Right kidney (tissue), 1 donor: ENCODE measurements around the gene BBS5.
"Not testable (repeated sequence)": the region's sequence is repeated elsewhere in the genome, so short reads cannot be mapped to it uniquely, and the experiment has no call there.

ENCODE experiments used
- DNase-seq: peaks from one replicate; pipeline ENCODE4 v3.0.0-alpha.2; 2016

BBS5 gene

DNA sequence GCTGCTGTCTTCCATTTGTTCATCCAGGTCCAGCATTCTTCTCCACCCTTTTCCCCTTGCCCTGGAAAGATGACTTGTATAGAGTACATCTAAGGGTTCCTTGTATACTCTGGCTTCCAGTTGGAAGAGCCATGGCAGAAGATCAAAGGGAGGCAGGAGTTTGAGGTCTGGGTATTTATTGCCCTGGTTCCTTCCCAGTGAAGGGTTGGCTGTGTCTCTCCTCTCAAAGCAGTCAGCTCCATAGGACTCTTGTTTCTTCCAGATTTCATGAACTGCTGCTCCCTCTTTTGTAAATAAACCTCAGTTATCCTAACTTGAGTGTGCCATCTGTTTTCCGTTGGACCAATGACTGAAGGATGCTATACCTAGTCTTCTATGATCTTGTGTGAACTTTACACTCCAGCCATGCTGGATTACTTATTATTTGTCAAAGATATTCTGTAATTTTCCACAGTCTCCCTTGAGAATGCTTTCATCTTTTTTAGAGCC is 6.4 kb downstream of the BBS5 start:
- DNase-seq, result no peak

DNA sequence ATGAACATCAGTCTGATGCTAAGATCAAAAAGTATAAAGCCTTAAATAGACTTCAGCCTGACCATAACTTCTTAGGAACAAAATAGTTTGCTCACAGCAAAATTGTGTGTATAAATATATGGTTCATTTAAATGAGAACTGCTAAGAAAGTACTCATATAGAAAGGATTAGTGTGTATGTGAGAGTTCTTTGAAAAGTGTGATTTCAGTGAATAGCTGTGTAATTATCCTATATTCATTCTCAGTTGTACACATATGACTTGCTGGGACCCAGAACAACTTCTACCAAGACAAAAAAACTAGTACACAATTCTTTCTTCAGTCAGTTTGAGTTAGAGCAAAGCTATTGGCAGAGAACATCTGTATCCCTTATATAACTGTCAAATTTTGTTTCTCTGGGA is 7.2 kb downstream of the BBS5 start:
- DNase-seq, result no peak

DNA sequence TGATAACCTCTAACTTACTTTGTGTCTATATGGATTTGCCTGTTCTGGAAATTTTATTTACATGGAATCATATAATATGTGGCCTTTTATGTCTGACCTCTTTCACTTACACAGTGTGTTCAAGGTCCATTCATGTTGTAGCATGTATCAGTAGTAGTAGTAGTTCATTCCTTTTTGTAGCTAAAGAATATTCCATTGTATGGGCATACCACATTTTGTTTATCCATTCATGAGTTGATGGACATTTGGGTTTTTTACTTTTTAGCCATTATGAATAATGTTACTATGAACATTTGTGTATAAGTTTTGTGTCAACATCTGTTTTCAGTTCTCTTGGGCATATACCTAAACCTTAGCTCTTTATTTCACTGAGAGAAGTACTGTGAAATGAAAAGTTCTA is 11.5 kb downstream of the BBS5 start:
- DNase-seq, result no peak

GRCh38 chr2:169491378-169491777 is 12.1 kb downstream of the BBS5 start:
- DNase-seq, result no peak

DNA sequence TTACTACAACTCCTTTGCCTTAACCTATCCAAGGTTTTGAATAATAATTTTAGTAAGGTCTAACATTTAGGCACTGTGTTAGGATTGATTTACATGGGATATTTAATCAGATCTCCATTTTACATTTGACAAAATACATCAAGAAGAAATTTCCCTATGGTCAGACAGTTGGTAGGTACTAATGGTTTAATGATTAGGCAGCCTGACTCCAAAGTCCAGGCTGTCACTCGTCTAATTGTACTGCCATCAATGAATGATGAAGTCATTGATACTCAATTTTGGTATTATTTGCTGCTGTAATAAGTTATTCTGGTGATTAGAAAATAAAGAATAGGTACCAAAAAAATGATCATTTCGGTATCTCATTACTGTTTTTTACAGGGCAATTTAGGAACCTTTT is 14.1 kb downstream of the BBS5 start:
- DNase-seq, result no peak

DNA sequence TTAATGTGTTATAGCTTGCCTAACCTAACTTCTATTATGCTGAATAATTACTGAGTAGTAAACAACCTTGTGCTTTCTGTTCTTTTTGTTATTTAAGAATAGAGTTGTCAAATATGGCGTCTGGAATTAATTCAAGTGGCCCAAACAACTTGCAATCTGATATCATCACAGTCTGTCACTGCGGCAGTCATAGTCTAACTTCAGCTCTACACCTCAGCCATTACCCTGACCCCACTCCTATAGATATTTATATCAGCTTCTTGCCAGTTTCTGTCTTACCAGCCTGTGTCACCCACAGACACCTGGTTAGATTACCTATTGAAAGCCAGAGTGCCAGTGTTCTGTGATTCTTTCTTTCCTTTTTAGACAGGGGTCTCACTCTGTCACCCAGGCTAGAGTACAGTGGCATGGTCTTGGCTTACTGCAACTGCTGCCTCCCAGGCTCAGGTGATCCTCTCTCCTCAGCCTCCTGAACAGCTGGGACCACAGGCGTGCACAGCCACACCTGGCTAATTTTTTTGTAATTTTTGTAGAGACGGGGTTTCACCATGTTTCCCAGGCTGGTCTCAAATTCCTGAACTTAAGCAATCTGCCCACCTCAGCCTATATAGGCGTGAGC is 16.1 kb downstream of the BBS5 start:
- DNase-seq, result no peak

DNA sequence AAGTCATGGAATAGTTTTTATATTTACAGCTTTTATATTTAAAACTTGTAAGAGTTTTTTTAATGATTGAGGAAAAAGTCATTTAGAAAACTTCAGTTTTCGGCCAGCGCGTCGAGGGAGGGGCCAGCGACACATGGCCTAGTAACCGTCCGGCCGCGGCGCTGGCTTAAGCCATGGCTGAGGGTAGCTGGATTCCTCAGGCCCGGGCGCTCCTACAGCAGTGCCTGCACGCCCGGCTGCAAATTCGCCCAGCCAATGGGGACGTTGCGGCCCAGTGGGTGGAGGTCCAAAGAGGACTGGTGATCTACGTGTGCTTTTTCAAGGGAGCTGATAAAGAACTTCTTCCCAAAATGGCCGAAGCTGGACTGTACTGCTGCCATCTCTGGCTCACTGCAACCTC is 25.4 kb downstream of the BBS5 start:
- DNase-seq, result no peak

- DNase-seq, result no peak
These were observed 28.4 kb downstream of the BBS5 start for GRCh38 chr2:169507698-169508097.

DNA sequence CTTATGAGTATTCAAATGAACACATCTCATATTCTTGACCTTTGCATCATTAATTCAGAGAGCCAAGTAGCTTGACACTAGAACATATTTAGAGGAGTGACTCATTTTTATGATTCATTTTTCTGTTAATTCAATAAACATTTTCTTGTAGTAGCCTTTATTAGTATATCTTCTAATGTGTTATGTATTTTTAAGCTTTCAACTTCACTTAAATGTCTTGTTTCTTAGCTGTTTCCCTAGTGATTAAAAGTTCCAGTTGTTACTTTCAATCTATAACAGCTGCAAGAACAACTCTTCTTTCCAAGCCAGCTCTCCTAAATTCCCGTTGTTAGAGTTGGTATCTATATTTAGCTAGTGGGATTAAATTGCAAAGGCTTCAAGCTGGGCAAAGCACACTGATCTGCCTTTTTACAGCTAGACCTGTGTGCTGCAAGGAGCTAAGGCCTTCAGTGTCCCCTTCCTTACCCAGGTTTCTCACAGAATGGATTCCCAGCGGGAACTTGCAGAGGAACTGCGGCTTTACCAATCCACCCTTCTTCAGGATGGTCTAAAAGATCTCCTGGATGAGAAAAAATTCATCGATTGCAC is 30.1 kb downstream of the BBS5 start, which contains the start of gene KLHL41:
Gene KLHL41, plus strand, starts transcription at position 405 of the 588 bp plus-strand sequence. Its CDS starts 77 bp downstream, at position 482.
- DNase-seq, result no peak

DNA sequence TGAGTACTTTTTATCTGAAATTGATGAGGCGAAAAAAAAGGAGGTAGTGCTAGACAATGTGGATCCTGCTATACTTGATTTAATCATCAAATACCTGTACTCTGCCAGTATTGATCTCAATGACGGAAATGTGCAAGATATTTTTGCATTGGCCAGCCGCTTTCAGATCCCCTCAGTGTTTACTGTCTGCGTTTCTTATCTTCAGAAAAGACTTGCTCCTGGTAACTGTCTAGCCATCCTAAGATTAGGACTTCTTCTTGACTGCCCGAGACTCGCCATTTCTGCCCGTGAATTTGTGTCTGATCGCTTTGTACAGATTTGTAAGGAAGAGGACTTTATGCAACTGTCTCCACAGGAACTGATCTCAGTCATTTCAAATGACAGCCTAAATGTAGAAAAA is 30.7 kb downstream of the BBS5 start:
- DNase-seq, result no peak

DNA sequence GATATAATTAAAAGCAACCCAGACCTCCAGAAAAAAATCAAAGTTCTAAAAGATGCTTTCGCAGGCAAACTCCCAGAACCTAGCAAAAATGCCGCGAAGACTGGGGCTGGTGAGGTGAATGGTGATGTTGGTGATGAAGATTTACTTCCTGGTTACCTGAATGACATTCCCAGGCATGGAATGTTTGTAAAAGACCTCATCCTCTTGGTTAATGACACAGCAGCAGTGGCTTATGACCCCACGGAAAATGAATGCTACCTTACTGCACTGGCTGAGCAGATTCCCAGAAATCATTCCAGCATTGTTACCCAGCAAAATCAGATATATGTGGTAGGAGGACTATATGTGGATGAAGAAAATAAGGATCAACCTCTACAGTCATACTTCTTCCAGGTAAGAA is 31.2 kb downstream of the BBS5 start:
- DNase-seq, result no peak

DNA sequence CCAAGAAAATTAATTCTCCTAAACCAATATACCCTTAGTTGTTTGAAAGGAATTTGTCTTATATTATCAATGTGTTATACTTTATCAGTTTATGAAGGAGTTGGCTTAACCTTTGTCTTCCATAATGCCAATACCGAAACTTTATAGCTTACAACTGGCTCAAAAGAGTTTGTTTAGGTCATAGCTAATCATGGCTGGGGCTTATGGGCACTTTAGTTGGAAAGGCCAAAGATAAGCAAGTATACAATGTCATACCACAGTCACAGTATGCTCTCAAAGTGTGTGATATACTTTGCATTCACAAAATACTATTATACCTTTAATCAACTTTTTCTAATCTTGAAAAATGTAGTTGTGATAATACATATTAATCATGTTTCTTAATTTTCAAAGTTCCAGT is 32.5 kb downstream of the BBS5 start:
- DNase-seq, result no peak

- DNase-seq, result no peak
These were observed 33.2 kb downstream of the BBS5 start for GRCh38 chr2:169512525-169512924.

DNA sequence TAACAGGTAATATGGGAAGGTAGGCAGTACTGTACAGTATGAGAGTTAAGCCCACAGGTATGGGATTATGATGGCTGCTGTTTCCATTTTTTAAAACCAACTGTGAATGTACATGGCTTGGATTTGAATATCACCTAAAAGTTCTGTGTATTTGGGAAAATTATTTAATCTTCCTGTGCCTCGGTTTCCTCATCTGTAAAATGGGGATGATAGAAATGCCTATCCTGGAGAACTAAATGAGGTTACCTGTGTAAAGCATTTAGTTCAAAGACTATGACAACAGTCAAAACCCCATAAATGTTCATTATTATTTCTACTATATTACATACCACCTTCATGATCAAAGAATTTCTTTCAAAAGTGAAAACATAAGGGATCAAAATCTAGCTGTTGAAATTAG is 33.8 kb downstream of the BBS5 start:
- no peak for DNase-seq

DNA sequence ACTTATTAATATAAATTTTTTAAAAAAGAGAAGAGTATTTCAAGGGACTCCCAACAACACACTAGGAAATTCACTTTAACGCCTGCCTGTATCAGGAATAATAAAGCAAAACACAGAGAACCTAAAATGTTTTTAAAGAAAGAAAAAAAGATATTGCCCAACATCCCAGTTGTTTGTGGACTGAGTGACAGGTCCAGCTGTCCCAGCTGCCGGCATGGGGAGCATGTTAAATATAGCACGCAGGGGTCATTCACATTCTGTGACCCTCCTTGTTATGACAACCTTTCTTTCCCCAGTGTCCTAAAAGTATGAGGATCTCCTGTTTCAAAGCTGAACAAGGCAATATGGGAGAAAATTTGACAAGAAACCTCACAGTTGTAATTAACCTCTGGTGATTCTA is 34.6 kb downstream of the BBS5 start:
- DNase-seq, result no peak

GRCh38 chr2:169514758-169515157 is 35.5 kb downstream of the BBS5 start:
- not testable (repeated sequence) for DNase-seq

GRCh38 chr2:169516488-169516995 is 37.2 kb downstream of the BBS5 start:
- DNase-seq, result not testable (repeated sequence)

GRCh38 chr2:169520896-169521295 is 41.6 kb downstream of the BBS5 start:
- no peak for DNase-seq

DNA sequence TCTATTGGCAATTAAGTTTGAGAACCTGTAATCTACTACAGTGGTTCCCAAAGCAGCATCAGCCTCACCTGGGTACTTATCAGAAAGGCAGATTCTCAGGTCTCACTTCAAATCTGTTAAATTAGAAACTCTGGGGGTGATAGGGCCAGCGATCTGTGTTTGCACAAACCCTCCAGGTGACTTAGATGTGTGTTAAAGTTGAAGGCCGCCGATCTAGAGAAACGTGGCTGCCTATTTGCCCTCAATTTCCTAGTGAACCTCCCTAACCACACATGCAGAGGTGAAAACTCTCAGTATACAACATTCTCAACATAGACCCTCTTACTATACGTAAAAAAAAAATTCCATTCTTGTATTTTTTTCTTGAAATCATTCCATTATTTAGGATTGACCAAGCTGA is 44.4 kb downstream of the BBS5 start:
- no peak for DNase-seq

DNA sequence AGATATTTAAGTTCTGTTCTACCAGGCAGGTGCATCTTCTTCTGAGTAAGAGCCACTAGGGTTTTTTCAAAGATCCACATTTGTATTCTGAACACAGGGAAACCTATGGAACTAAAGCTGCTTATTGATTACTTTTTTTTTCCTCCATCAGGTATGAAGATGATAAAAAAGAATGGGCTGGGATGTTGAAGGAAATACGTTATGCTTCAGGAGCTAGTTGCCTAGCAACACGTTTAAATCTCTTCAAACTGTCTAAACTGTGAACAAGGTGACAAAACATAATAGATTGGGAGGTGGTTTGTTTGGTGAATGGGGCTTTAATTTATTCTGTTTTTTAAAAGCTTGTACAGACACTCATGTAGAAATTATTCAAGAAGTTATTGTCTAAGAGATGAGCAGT is 46.1 kb downstream of the BBS5 start:
- no peak for DNase-seq

- DNase-seq, result no peak
These were observed 47.2 kb downstream of the BBS5 start for GRCh38 chr2:169526451-169526850.

DNA sequence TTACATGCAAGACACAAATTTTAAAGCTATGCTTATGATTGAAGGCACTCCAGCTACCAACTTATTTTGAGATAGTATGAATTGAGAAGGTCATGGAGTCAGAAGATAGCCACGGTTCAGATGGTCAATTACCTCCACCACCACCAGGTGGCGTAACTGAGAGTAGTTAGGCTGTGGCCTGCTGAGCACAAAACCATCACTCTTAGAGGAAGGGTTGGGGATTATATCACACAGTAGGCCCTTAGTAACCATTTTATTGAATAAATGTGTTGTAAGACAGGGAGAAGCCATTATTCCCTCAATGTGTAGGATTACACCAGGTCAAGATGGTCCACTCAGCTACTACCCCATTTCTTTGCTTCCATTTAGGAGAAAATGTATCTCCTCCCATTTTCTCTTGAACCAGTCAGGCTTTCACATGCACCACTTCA is 49.0 kb downstream of the BBS5 start:
- DNase-seq, result peak; percentile 19

DNA sequence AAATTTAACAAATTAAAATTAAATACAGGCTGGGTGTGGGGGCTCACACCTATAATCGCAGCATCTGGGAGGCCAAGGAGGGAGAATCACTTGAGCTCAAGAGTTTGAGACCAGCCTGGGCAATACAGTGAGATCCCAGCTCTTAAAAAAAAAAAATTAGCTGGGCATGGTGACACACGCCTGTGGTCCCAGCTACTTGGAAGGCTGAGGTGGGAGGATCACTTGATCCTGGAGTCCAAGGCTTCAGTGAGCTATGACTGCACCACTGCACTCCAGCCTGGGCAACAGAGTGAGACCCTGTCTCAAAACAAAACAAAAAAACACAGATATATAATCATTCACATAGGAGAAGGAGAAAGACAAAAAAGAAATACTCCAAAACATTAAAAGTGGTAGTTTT is 60.2 kb downstream of the BBS5 start:
- DNase-seq, result not testable (repeated sequence)

GRCh38 chr2:169540146-169540545 is 60.9 kb downstream of the BBS5 start:
- DNase-seq, result no peak
